GM21367 (cell line): ENCODE measurements around the gene CNOT10.
"Not testable (repeated sequence)": the region's sequence is repeated elsewhere in the genome, so short reads cannot be mapped to it uniquely, and the experiment has no call there.

Experiments used
- ATAC-seq: cut with Tn5 transposase; IDR thresholded peaks from one replicate; pipeline ENCODE4 v1.9.1; 2021; ENCODE audit not compliant: unreplicated experiment

The CNOT10 gene

GRCh38 chr3:32684800-32685542, at the start of gene CNOT10:
Gene CNOT10, plus strand, starts transcription at chr3:32685188. Its CDS starts 273 bp downstream, at chr3:32685461.
- ATAC-seq: peak; percentile 98

DNA sequence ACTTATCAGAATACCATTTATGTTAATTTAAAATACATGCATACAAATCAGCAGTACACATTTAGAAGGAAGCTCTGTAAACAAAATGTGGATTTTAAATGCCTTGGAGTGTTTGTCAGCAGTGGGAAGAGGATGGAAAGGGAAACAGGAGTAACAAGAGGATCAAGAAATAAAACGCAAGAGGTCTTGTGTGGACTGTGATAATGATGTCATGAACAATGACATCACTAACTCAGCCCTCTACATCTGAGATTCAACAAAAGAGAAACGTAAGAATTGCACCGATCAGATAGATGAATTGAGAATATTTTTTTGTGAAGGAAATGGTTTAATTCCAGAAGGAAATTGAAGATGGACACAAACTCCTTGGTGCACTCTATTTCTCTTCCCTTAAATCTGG, 44.0 kb upstream of the CNOT10 start:
- ATAC-seq: no peak

DNA sequence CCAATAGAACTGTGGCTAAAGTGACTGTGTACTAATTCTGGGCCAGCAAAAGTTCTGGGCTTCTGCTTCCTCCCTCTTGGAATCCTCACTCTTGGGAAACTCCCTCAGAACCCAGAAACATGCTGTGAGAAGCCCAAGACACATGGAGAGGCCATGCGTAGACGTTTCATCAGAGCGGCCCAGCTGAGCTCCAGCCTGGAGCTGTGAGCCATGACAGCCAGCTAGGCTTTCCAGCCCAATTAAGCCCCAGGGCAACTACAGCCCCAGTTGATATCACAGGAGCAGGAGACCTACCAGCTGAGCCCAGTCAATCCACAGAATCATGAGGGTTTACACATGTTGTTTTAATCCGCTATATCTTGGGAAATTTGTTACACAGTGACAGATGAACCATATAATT, 43.6 kb upstream of the CNOT10 start:
- ATAC-seq: no peak

DNA sequence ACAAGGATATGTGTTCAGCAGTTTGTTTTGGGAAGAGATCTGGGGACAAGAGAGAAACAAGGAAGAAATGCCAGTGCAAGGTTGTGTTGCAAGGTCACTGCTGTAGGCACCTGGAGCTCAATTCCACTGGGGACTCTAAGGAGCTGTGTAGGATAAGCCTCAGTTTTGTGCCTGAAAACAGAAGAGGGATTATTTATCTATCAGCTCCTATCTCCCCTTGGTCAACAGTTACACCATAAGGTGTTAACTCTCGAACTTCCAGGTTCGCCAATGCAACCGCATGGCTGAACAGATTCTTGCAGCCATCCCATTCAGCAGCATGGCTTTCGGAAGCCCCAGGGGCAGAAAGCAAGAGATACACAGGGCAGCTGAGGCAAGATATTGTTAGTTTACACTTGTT, 41.6 kb upstream of the CNOT10 start:
- ATAC-seq: no peak

DNA sequence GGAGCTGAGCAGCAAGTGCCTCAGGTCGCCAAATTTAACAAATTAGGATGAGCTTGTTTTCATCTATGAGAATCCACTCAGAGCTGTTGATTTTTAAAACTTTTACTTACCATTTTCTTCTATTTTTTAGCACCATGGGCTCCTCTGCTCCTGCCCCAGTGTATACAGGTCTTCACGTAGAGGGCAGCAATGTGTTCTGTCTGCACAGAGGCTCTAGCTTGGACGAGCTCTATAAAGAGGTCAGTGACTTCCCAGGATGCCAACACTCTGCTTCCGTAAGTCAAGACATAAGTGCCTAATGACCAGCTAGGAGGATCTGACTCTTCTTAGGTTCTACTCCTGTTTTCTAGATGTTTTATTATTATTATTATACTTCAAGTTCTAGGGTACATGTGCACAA, 41.2 kb upstream of the CNOT10 start:
- ATAC-seq: no peak

DNA sequence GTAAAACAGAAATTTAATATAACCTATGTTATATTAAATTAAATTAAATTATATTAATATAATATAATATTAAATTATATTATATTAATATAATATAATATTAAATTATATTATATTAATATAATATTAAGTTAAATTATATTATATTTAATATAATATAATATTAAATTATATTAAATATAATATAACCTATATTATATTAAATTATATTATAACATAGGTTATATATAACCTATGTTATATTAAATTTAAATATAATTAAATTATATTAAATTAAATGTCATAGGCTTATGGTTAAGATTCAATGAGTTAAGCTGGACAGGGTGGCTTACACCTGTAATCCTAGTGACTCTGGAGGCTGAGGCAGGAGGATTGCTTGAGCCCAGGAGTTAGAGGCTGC, 40.6 kb upstream of the CNOT10 start:
- ATAC-seq: no peak

DNA sequence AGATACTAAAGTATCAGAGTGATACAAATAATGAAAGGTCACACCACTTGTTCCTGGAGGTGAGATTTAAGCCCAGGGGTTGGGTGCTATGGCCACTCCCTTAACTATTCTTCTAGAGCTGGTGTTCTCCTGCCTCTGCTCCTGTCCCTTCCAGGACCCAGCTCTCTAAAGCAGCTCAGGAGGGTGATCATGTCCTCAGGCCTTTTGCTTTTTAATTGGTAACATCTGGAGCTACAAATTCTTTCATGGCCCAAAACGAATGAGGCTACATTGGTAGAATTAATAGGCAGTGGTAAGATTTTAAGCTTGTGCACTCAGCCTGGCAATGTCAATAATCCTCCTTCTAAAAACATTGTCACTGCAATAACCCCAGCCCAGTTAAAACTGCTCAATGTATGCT, 38.2 kb upstream of the CNOT10 start:
- ATAC-seq: no peak

DNA sequence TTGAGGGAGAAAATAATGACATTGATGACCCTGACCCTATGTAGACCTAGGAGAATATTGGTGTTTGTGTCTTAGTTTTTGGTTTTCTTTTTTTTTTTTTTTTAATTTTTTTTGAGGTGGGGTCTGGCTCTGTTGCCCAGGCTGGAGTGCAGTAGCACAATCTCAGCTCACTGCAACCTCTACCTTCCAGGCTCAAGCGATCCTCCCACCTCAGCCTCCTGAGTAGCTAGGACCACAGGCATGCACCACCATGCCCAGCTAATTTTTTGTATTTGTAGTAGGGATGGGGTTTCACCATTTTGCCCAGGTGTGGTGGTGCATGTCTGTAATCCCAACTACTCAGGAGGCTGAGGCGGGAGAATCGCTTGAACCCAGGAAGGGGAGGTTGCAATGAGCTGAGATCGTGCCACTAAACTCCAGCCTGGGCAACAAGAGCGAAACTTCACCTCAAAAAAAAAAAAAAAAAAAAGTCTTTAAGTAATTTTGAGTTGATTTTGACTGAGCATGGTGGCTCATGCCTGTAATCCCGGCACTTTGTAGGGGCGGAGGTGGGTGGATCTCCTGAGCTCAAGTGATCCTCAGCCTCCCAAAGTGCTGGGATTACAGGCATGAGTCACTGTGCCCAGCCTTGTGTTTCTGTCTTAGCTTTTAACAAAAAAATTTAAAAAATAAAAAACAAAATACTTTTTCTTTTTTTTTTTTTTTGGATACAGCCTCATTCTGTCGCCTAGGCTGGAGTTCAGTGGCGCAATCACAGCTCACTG, 32.5 kb upstream of the CNOT10 start:
- not testable (repeated sequence) for ATAC-seq

DNA sequence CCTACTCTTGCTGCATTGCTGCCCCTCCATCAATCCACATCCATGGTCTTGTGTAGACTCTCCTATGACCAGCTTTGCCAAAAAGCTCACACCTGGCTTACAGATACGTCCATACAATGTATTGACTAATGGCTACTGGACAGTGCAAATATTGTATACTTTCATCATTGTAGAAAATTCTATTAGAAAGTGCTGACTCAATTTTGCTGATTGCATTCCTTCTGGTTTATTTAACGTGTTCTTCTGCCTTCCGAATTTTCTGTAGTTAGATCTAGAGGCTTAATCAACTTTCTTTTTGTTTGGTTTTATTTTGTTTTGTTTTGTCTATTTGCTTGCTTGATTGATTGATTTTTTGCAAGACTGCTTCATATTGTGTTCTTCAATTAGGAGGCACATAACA, 29.8 kb upstream of the CNOT10 start:
- ATAC-seq: no peak

DNA sequence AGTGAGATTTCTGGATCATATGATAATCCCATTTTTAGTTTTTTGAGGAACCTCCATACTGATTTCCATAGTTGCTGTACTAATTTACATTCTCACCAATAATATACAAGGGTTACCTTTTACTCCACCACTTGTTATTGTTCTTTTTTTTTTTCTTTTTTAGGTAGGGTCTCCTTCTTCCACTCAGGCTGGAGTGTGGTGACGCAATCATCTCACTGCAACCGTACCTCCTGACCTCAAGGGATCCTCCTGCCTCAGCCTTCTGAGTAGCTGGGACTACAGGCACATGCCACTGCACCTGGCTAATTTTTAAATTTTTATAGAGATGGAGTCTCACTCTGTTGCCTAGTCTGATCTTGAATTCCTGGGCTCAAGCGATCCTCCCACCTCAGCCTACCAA, 24.4 kb upstream of the CNOT10 start:
- no peak for ATAC-seq

GRCh38 chr3:32662647-32663046, 22.3 kb upstream of the CNOT10 start:
- no peak for ATAC-seq

GRCh38 chr3:32664630-32665075, 20.3 kb upstream of the CNOT10 start:
- ATAC-seq: not testable (repeated sequence)

- ATAC-seq: no peak
Measured at GRCh38 chr3:32667072-32667582, 17.9 kb upstream of the CNOT10 start.

DNA sequence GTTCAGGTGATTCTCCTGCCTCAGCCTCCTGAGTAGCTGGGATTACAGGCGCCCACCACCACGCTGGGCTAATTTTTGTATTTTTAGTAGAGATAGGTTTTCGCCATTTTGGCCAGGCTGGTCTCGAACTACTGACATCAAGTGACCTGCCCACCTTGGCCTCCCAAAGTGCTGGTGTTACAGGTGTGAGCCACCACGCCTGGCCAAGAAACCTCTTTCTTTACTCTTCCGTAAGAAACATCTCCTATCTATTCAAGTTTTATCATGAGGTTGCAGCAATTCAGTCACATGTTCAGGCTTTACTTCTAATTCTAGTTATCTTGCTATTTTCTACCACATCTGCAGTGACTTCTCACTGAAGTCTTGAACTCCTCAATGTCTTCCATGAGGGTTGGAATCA, 15.8 kb upstream of the CNOT10 start:
- ATAC-seq: not testable (repeated sequence)

DNA sequence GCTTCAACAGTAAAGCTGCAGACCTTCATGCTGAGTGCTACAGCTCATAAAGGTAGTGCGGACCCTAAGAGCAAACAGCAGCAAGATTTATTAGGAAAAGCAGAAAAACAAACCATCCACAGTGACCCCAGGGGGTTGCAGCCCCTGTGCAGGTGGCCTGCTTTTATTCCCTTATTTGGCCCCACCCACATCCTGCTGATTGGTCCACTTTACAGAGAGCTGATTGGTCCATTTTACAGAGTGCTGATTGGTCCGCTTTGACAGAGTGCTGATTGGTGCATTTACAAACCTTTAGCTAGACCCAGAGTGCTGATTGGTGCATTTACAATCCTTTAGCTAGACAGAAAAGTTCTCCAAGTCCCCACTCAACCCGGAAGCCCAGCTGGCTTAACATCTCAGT, 11.3 kb upstream of the CNOT10 start:
- ATAC-seq: not testable (repeated sequence)

DNA sequence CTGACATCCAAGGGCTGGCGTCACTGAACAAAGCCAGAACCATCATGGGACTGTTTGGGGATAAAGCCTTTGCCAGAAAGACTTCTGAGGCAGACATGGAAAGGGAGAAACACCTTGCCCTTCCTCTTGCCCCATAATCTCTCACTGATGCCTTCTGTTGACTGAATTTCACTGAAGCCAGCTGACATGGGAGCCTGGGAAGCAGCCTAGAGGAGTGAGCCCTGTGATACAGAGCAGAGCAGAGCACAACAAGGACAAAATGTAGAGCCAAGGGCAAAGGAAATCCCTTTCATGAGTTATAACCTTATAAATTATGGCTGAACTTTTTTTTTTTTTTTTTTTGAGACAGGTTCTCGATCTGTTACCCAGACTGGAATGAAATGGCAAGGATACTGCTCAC, 9.8 kb upstream of the CNOT10 start:
- ATAC-seq: no peak

- ATAC-seq: no peak
Measured at GRCh38 chr3:32675650-32676049, 9.3 kb upstream of the CNOT10 start.

GRCh38 chr3:32681811-32682210, 3.2 kb upstream of the CNOT10 start:
- ATAC-seq: no peak

DNA sequence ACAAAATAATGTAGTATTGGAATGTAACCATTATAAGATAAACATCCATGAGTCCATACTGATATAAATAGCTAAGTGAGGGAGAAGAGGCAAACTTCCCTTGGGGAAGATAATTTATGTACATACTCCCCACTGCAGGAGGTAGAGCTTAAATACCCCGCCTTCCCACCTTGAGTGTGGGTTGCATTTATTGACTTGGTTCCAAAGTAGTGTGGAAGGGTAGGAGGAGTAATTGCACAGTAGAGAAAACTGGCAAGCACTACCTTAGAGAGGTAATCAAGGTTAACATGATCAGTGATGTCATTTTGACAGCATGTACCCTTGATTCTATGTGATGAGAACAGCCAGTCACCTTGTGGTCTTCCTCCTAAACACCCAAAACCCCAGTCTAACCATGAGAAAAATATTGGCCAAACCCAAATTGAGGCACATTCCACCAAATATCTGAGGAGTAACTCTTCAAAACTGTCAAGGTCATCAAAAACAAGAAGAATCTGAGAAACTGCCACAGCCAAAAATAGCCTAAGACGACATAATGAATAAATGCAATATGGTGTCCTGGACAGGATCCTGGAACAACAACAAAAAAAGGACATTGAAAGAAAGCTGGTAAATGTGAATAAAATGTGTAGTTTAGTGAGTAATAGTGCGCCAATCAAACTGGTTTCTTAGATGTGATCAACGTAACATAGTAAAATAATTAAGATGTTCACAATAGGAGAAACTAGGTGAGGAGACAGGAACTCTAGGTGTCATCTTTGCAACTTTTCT, 774 bp upstream of the CNOT10 start:
- ATAC-seq: no peak

DNA sequence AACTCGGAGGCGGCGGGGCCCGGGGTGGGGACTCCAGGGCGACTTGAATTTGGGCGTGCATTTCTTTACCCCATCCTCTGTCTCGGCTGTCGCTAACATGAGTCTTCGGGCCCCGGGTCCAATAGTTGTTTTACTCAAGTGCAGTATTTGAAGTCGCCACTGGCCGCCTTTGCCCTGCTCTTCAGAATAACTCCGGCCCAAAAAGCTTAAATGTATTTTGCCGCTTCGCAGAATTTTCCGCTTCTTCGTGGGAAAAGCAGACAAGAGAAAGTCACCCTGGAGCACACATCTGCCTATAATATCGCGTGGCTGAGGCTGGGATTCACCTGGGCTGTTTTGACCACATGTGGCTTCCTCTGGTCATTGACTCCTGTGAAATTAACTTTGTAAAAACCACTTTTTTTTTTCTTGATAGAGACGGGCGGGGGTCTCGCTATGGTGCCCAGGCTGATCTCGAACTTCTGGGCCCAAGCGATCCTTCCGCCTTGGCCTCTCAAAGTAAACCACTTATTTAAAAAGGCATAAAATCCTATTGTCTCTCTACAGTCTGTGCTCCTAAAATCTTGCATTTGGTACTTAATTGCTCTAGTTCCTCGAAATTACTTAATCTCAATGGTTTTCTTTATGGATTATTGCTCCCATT, 676 bp downstream of the CNOT10 start:
- no peak for ATAC-seq

DNA sequence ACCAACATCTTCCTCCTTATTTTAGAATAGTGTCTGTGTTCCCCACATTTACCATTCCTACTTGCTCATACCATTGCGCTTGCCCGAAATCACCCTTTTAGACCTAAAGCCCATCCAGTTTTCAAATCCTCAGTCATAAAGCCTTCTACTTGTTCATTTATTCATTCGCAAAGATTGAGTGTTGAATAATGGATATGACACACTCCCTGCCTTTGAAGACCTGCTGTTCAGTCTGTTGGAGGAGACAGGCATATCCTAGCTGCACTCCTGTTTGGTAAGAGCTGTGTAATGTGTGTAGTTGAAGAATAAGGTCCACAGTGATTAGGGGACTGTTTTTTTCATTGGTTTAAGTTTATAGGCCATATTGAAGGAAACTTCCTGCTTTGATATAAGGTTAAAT, 1.7 kb downstream of the CNOT10 start:
- ATAC-seq: no peak
